Ovary (tissue), 9 donors: ENCODE results near the gene LIM2. TPM values are rescaled to one million over a fixed set of nuclear protein-coding genes. Genes with fewer than 3 reads are reported as not detected.
A peak's percentile ranks its signal among the peaks of the same experiment; 100 is the strongest.

Experiments
- DNase-seq, 5 donors: peaks; one replicate each; pipeline ENCODE4 v3.0.0-alpha.2; 2019 to 2020
- H3K27ac ChIP-seq, 2 donors: fragments of 200-600 bp; one replicate each; pipeline versions ENCODE4 v1.5.1 to v1.8.0; 2019 to 2022
- H3K27me3 ChIP-seq: fragments of 200-600 bp; one replicate; pipeline ENCODE4 v1.8.0; 2022
- H3K36me3 ChIP-seq: fragments of 200-600 bp; sonication (generic); one replicate; pipeline ENCODE4 v1.5.1; 2019
- H3K4me1 ChIP-seq: one replicate; pipeline ENCODE4 v1.8.1; 2013; ENCODE audit warnings: mild to moderate bottlenecking, moderate library complexity; ENCODE audit not compliant: insufficient read depth
- H3K4me3 ChIP-seq: fragments of 200-600 bp; sonication (generic); one replicate; pipeline ENCODE4 v1.5.1; 2017
- H3K9me3 ChIP-seq, 2 donors: fragments of 200-600 bp in 1 of 2; sonication (generic) in 1 of 2; one replicate each; pipeline versions ENCODE4 v1.5.1 to v1.8.1; 2013 to 2019; ENCODE audit warnings: mild to moderate bottlenecking in 1 of 2, moderate library complexity in 1 of 2
- CTCF ChIP-seq, 3 donors: fragments of 450-650 bp in 2 of 3; fragments of 200-600 bp in 1 of 3; IDR thresholded peaks; one replicate each; pipeline versions ENCODE4 v1.5.1 to v1.8.0; 2016 to 2022; ENCODE audit warnings: antibody characterized with exemption in 3 of 3, mild to moderate bottlenecking in 1 of 3
- EP300 ChIP-seq: sonication (generic); formaldehyde crosslinking; IDR thresholded peaks from one replicate; pipeline ENCODE4 v1.6.1; 2017; ENCODE audit warnings: antibody characterized with exemption
- POLR2A ChIP-seq: fragments of 450-650 bp; IDR thresholded peaks from one replicate; pipeline ENCODE4 v1.6.1; 2017; ENCODE audit warnings: antibody characterized with exemption, mild to moderate bottlenecking, moderate library complexity
- WGBS, 3 donors: extraction: QIAGEN DNeasy Blood & Tissue Kit in 1 of 3; methylation state at CpG; one replicate each; pipeline versions ENCODE4 v1.1.5 to v1.1.7; 2013 to 2017; 5-methylcytosine and 5-hydroxymethylcytosine counted together
- intact Hi-C, 4 donors: fragments of 100-400 bp; cut with DNase I; formaldehyde crosslinking; loops; one replicate each; pipeline versions ENCODE4 v1.11.0 to v1.15.1; 2022 to 2023
- polyA plus RNA-seq, 2 donors: library from polyadenylated mRNA; stranded (reverse); fragments of 200-250 nt in 1 of 2; fragments of 350-450 nt in 1 of 2; fragmentation: Illumina TruSeq in 1 of 2; extraction: RNeasy Lipid Tissue Mini Kit (QIAGEN cat#74804) in 1 of 2; gene quantifications; one replicate each; pipeline ENCODE4 v1.2.3, GENCODE V29; 2013 to 2014
- total RNA-seq, 7 donors: library from RNA; depleted of rRNA in 2 of 7; stranded (reverse); fragments of >200 nt in 2 of 7; fragmentation: NEBNext Ultra II Directional in 3 of 7; extraction: Animal tissue kit (Norgen Biotek cat#: 25700) in 3 of 7; gene quantifications; one replicate each; pipeline versions ENCODE4 v1.1.0 to v1.2.4, GENCODE V29; 2016 to 2023
- donor health status: DM: no; HTN: no; CAD: no; lungs with moderate emphysema.
- donor health status: DM: no; HTN: no; CAD: no.
- donor health status: Bipolar disorder and iron deficiency.
- donor health status: DM: yes; HTN: yes; CAD: no.
- donor health status: DM: no; HTN: no; CAD: no.
- donor health status: DM: yes; HTN: yes; CAD: no.

Gene LIM2
- total and polyA plus RNA-seq, 9 donors = not detected

DNA sequence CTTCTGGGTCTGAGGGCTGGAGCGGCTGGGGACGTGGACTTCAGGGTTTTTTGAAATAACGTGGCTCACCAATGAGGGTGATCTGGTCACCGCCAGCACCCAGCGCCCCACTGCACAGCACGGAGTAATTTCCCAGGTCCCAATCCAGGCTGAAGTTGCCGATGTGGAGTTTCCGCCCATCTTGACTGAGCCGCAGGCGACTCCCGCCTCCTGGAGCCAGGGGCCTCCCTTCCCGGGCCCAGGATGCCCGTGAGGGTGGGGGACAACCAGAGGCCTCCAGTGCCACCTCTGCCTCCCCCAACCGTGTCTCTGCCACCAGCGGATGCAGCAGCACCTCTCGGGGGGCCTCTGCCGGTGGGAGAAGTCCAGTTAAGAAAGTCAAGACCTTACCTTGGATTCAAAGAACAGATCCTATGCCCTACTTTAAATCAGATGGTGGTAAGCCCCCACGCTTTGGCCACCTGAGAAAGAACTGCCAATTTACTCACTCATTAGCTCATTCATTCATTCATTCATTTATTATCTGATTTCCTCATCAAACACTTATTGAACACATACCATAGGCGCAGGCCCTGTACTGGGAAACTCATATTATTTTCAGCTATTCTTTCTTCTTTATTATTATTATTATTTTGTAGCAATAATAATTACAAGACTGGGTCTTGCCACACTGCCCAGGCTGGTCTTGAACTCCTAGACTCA is 49.8 kb downstream of the LIM2 start:
- no peak overlapping the region for H3K4me3 ChIP-seq
- TF ChIP-seq CTCF (IDR thresholded peaks at IDR 0.05) (no peak), POLR2A (no peak), EP300 (no peak)
- WGBS, 3 donors = 70 to 73% (median 73%) methylated on average over 18 to 19 of the region's 19 CpGs

GRCh38 chr19:51337141-51337860 is 50.5 kb downstream of the LIM2 start:
- H3K4me3 ChIP-seq = no peak overlapping the region
- intact Hi-C loops = loop anchor here in 3 of 4 donors (5.0 to 10.0 kb wide), 4 partner anchors 98 to 320 kb away; no protein-coding TSS in a partner anchor
- WGBS, 3 donors = 91 to 94% (median 93%) methylated on average over 13 of the region's 13 CpGs
- DNase-seq = no peak
- no peak overlapping the region for H3K27ac ChIP-seq
- H3K36me3 ChIP-seq = no peaks in the 10 kb centered on the region
- peaks cover 2% of the 10 kb centered on the region for H3K4me1 ChIP-seq
- no peaks in the 10 kb centered on the region for H3K27me3 ChIP-seq
- no peaks in the 10 kb centered on the region for H3K9me3 ChIP-seq
- no peak for TF ChIP-seq CTCF (IDR thresholded peaks at IDR 0.05)
- TF ChIP-seq POLR2A = no peak
- no peak for TF ChIP-seq EP300

More for the DNA sequence above, 49.8 kb downstream of the LIM2 start:
- no peaks in the 10 kb centered on the region for H3K27me3 ChIP-seq
- peaks cover 2% of the 10 kb centered on the region for H3K4me1 ChIP-seq
- no peak overlapping the region for H3K27ac ChIP-seq
- intact Hi-C loops = loop anchor here in 3 of 4 donors (5.0 to 10.0 kb wide), 4 partner anchors 97 to 319 kb away; no protein-coding TSS in a partner anchor
- H3K9me3 ChIP-seq = no peaks in the 10 kb centered on the region
- peak in 1 of 5 donors; percentile 37 for DNase-seq
- no peaks in the 10 kb centered on the region for H3K36me3 ChIP-seq

GRCh38 chr19:51333836-51334460 is 53.8 kb downstream of the LIM2 start:
- H3K4me3 ChIP-seq = no peak overlapping the region
- no peaks in the 10 kb centered on the region for H3K27me3 ChIP-seq
- TF ChIP-seq CTCF (IDR thresholded peaks at IDR 0.05) (no peak), EP300 (no peak), POLR2A (no peak)
- H3K36me3 ChIP-seq = no peaks in the 10 kb centered on the region
- WGBS, 3 donors = 89 to 93% (median 91%) methylated on average over 13 of the region's 13 CpGs
- intact Hi-C loops = loop anchor here in 1 of 4 donors (10.0 kb wide), 2 partner anchors 101 to 261 kb away; no protein-coding TSS in a partner anchor
- H3K27ac ChIP-seq = no peak overlapping the region
- DNase-seq = no peak
- H3K4me1 ChIP-seq = no peaks in the 10 kb centered on the region
- no peaks in the 10 kb centered on the region for H3K9me3 ChIP-seq

GRCh38 chr19:51331716-51332115 is 56.1 kb downstream of the LIM2 start:
- Histone ChIP-seq H3K9me3 (no peaks in the 10 kb centered on the region), H3K27me3 (no peaks in the 10 kb centered on the region), H3K4me3 (no peak overlapping the region), H3K4me1 (peaks cover 2% of the 10 kb centered on the region), H3K27ac (no peak overlapping the region), H3K36me3 (no peaks in the 10 kb centered on the region)
- intact Hi-C loops = loop anchor here in 1 of 4 donors (10.0 kb wide), 2 partner anchors 103 to 263 kb away; no protein-coding TSS in a partner anchor
- TF ChIP-seq CTCF (IDR thresholded peaks at IDR 0.05) (no peak), POLR2A (no peak), EP300 (no peak)
- WGBS, 3 donors = 74 to 83% (median 82%) methylated on average over 6 of the region's 6 CpGs
- no peak for DNase-seq
